PFSK-1 (cell line): ENCODE results near the gene NTN1.

Experiments used
- POLR2AphosphoS5 ChIP-seq: IDR thresholded peaks from 2 replicates; pipeline ENCODE4 v1.6.1; 2012; ENCODE audit warnings: low read depth, mild to moderate bottlenecking, control low read depth, low read length, moderate library complexity
- SIN3A ChIP-seq: IDR thresholded peaks from 2 replicates; pipeline ENCODE4 v1.6.1; 2012; ENCODE audit warnings: mild to moderate bottlenecking, low read length, moderate library complexity, borderline replicate concordance; ENCODE audit not compliant: insufficient read depth
- TAF1 ChIP-seq: IDR thresholded peaks from 2 replicates; pipeline ENCODE4 v1.6.1; 2012; ENCODE audit warnings: low read length, control low read depth, borderline replicate concordance; ENCODE audit not compliant: insufficient read depth

- TF ChIP-seq SIN3A (no peak), POLR2AphosphoS5 (no peak), TAF1 (no peak)
Measured at GRCh38 chr17:9006175-9006767, 15.0 kb upstream of the NTN1 start.
